A673 (cell line): ENCODE results near the gene SORL1.

Experiments used
- CTCF ChIP-seq: fragments of 300-800, 200-600 bp; sonication (generic); conservative IDR thresholded peaks from 2 replicates; pipeline ENCODE4 v1.5.1; 2017; ENCODE audit warnings: low read depth, mild to moderate bottlenecking, antibody characterized with exemption, low read length, moderate library complexity, mixed read lengths
- EZH2 ChIP-seq: fragments of 200-600 bp; sonication (generic); IDR thresholded peaks from 2 replicates; pipeline ENCODE4 v1.6.1; 2017; ENCODE audit warnings: borderline replicate concordance, low read depth, mild to moderate bottlenecking, mixed read lengths, antibody characterized with exemption, low read length; ENCODE audit not compliant: poor library complexity, severe bottlenecking

GRCh38 chr11:121478226-121478894, 26.2 kb downstream of the SORL1 start:
- TF ChIP-seq CTCF (no peak), EZH2 (no peak)
